SU-DHL-6 (cell line): ENCODE results near the gene PIK3C2G.

ENCODE experiments used
- CTCF ChIP-seq: fragments of 200-600 bp; sonication (generic); IDR thresholded peaks from one replicate; pipeline ENCODE4 v1.5.1; 2017; ENCODE audit warnings: antibody characterized with exemption, mild to moderate bottlenecking, low read length, moderate library complexity; ENCODE audit not compliant: insufficient read depth, poor library complexity, severe bottlenecking
- EZH2phosphoT487 ChIP-seq: fragments of 200-600 bp; sonication (generic), shearing (Covaris generic); conservative IDR thresholded peaks from 2 replicates; pipeline ENCODE4 v1.6.1; 2018; ENCODE audit warnings: mild to moderate bottlenecking, antibody characterized with exemption, low read length, moderate library complexity, mixed read lengths

- no peak for TF ChIP-seq CTCF
- TF ChIP-seq EZH2phosphoT487 = no peak
Measured at GRCh38 chr12:18580706-18581105, 319.4 kb downstream of the PIK3C2G start.
